Panc1 (cell line): Measurements from ENCODE around the gene GTPBP1.

Experiments
- CTCF ChIP-seq: fragments of 450-650 bp; IDR thresholded peaks from 2 replicates; pipeline ENCODE4 v1.5.1; 2017; ENCODE audit warnings: mild to moderate bottlenecking
- POLR2AphosphoS5 ChIP-seq: IDR thresholded peaks from 2 replicates; pipeline ENCODE4 v1.6.1; 2012; ENCODE audit warnings: mild to moderate bottlenecking, low read depth, low read length, moderate library complexity
- REST ChIP-seq, 2 experiments: IDR thresholded peaks; 2 replicates each; pipeline ENCODE4 v1.6.1; 2011 to 2012; ENCODE audit warnings: low read depth in 2 of 2, control low read depth in 1 of 2, low read length in 1 of 2, mild to moderate bottlenecking in 1 of 2, moderate library complexity in 1 of 2; ENCODE audit not compliant: insufficient read depth in 1 of 2

- TF ChIP-seq REST (IDR thresholded peaks at IDR 0.05; ENCODE audit: insufficient read depth in 1 of 2, low read depth in 2 of 2, low read length in 1 of 2) (no peak), CTCF (peak; percentile 67), POLR2AphosphoS5 (no peak)
These were observed 19.3 kb downstream of the GTPBP1 start for GRCh38 chr22:38724926-38725571.
